Transverse colon (tissue), 4 donors: ENCODE data around the gene ME1. TPM values are rescaled to one million over a fixed set of nuclear protein-coding genes. Genes with fewer than 3 reads are reported as not detected.

Experiments used
- DNase-seq: peaks from one replicate; pipeline ENCODE4 v3.0.0-alpha.2; 2019
- H3K27ac ChIP-seq, 4 donors: fragments of 200-600 bp; sonication (generic); 2 replicates each; pipeline ENCODE4 v1.5.1; 2016 to 2018; ENCODE audit warnings: inconsistent platforms in 4 of 4
- H3K27me3 ChIP-seq: fragments of 200-600 bp; sonication (generic); 2 replicates; pipeline ENCODE4 v1.5.1; 2017; ENCODE audit warnings: inconsistent platforms
- H3K36me3 ChIP-seq, 4 donors: fragments of 200-600 bp; sonication (generic); 2 replicates each; pipeline ENCODE4 v1.5.1; 2017 to 2019; ENCODE audit warnings: inconsistent platforms in 4 of 4
- H3K4me1 ChIP-seq, 4 donors: fragments of 200-600 bp; sonication (generic); 2 replicates each; pipeline ENCODE4 v1.5.1; 2017 to 2020; ENCODE audit warnings: inconsistent platforms in 4 of 4
- H3K4me3 ChIP-seq, 4 donors: fragments of 200-600 bp; sonication (generic); 1 replicate in 1 of 4; 2 replicates in 3 of 4; pipeline versions ENCODE4 v1.5.1 to v1.6.1; 2017 to 2019; ENCODE audit warnings: inconsistent platforms in 4 of 4
- H3K9me3 ChIP-seq, 2 donors: fragments of 200-600 bp; sonication (generic); 2 replicates each; pipeline ENCODE4 v1.5.1; 2017 to 2019; ENCODE audit warnings: inconsistent platforms in 2 of 2
- EP300 ChIP-seq: sonication (generic); formaldehyde crosslinking; IDR thresholded peaks from one replicate; pipeline ENCODE4 v1.6.1; 2017; ENCODE audit warnings: antibody characterized with exemption, low read depth
- POLR2A ChIP-seq: fragments of 450-650 bp; IDR thresholded peaks from one replicate; pipeline ENCODE4 v1.6.1; 2016; ENCODE audit warnings: antibody characterized with exemption, mild to moderate bottlenecking, moderate library complexity
- POLR2AphosphoS5 ChIP-seq, 3 donors: sonication (generic); formaldehyde crosslinking; IDR thresholded peaks; one replicate each; pipeline ENCODE4 v1.6.1; 2016; ENCODE audit warnings: antibody characterized with exemption in 3 of 3
- WGBS, 2 donors: methylation state at CpG; one replicate each; pipeline ENCODE4 v1.1.5; 2018; ENCODE audit warnings: low coverage in 1 of 2; 5-methylcytosine and 5-hydroxymethylcytosine counted together
- in situ Hi-C, 4 donors: fragments of 200-750 bp; cut with MboI; loops; one replicate each; pipeline versions ENCODE4 v1.15.0 to v1.15.1; 2017; ENCODE audit warnings: low sequenced_read_pairs in 3 of 4, low pct_ligation_motif_present in 1 of 4, low pct_unique_long_range_greater_than_20kb in 1 of 4
- intact Hi-C: fragments of 100-400 bp; cut with DNase I; formaldehyde crosslinking; loops from one replicate; pipeline ENCODE4 v1.15.1; 2023; ENCODE audit warnings: low total_unique reads
- total RNA-seq, 4 donors: library from RNA; depleted of rRNA; stranded (reverse); fragments of >200 nt; gene quantifications; one replicate each; pipeline ENCODE4 v1.1.0, GENCODE V29; 2016
- TF ChIP-seq, protein P1 (sequence below), 5 experiments: fragments of 200-600 bp in 3 of 5; fragments of 450-650 bp in 2 of 5; sonication (generic) in 3 of 5; IDR thresholded peaks; 1 replicate in 2 of 5; 2 replicates in 3 of 5; pipeline ENCODE4 v1.5.1; 2016 to 2017; ENCODE audit warnings: antibody characterized with exemption in 5 of 5, inconsistent platforms in 3 of 5, mild to moderate bottlenecking in 2 of 5, moderate library complexity in 1 of 5

ME1 gene
- 10 to 100 TPM in 1 of 4 donors, 1 to 10 TPM in 3; 1.9 to 36.6 (median 6.0) TPM for total RNA-seq

GRCh38 chr6:83430611-83431544 is at the start of gene ME1:
ME1 (minus strand) TSS chr6:83431051; CDS start chr6:83430954, 97 bp downstream.
- Histone ChIP-seq H3K9me3 (no peaks in the 10 kb centered on the region), H3K4me3 (peak within 1 kb of the TSS; percentile 45 to 66 (median 54)), H3K27ac (peak within 1 kb of the TSS; percentile 62 to 84 (median 81)), H3K27me3 (no peaks in the 10 kb centered on the region), H3K36me3 (no peaks in the 10 kb centered on the region), H3K4me1 (peaks cover 6 to 43% (median 15%) of the 10 kb centered on the region in 4 donors)
- WGBS, 2 donors, result 18 to 48% methylated on average over 5 to 46 of the region's 74 CpGs
- intact Hi-C loops, result no loop called here
- peak; percentile 84 for DNase-seq
- in situ Hi-C loops, result no loop called here
- TF ChIP-seq, protein P1, sequence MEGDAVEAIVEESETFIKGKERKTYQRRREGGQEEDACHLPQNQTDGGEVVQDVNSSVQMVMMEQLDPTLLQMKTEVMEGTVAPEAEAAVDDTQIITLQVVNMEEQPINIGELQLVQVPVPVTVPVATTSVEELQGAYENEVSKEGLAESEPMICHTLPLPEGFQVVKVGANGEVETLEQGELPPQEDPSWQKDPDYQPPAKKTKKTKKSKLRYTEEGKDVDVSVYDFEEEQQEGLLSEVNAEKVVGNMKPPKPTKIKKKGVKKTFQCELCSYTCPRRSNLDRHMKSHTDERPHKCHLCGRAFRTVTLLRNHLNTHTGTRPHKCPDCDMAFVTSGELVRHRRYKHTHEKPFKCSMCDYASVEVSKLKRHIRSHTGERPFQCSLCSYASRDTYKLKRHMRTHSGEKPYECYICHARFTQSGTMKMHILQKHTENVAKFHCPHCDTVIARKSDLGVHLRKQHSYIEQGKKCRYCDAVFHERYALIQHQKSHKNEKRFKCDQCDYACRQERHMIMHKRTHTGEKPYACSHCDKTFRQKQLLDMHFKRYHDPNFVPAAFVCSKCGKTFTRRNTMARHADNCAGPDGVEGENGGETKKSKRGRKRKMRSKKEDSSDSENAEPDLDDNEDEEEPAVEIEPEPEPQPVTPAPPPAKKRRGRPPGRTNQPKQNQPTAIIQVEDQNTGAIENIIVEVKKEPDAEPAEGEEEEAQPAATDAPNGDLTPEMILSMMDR (IDR thresholded peaks at IDR 0.05), result no peak
- TF ChIP-seq POLR2A (peak; percentile 35), POLR2AphosphoS5 (IDR thresholded peaks at IDR 0.05) (peak in 2 of 3 donors; percentile 34 to 42), EP300 (no peak)

DNA sequence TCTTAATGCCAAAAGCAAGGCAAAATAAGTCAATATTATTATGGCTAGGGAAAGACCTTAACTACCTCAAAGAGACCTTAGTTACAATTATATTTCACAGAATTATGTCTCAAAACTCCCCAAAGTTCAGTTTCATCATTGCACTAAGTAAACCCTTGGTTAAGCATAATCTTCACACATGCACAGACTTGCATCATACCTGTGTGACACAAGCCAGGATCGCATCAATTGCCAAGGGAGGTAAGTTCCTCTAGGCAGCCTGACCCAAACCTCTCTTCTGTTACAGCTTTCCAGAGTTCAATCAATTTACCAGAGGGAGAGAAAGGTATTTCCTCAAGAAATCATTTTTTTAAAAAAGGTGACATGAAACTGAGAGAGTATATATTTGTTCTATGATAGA is 49.6 kb upstream of the ME1 start:
- Histone ChIP-seq H3K36me3 (no peaks in the 10 kb centered on the region), H3K27me3 (no peaks in the 10 kb centered on the region), H3K27ac (no peak overlapping the region), H3K9me3 (no peaks in the 10 kb centered on the region), H3K4me1 (no peaks in the 10 kb centered on the region), H3K4me3 (no peak overlapping the region)
- DNase-seq, result no peak
- WGBS, 2 donors, result 80 to 91% methylated on average over 1 of the region's 1 CpG
- in situ Hi-C loops, result no loop called here
- TF ChIP-seq, protein P1 (IDR thresholded peaks at IDR 0.05), result no peak
- intact Hi-C loops, result no loop called here

GRCh38 chr6:83479389-83479788 is 48.5 kb upstream of the ME1 start:
- Histone ChIP-seq H3K4me3 (no peak overlapping the region), H3K27ac (no peak overlapping the region)
- WGBS, 2 donors, result 83 to 85% methylated on average over 1 of the region's 1 CpG

DNA sequence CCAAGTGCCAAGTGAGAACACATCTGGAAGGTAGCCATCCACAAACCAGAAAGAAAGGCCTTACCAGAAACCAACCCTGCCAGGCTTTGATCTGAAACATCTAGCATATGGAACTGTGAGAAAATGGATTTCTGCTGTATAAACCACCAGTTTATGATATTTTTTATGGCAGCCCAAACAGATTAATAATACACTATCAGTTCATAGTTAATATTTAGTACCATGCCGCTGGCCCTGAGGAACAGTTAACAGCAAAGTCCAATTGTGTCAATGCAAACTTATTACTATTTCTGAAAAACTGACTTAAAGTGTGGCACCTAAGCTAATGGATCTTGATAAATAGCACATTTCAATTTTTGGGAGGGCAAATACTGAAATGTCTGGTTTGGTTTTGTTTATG is 46.1 kb upstream of the ME1 start:
- intact Hi-C loops (no loop called here), in situ Hi-C loops (no loop called here)
- Histone ChIP-seq H3K27me3 (no peaks in the 10 kb centered on the region), H3K4me1 (peaks cover 0 to 7% (median 2%) of the 10 kb centered on the region in 4 donors), H3K27ac (no peak overlapping the region), H3K36me3 (no peaks in the 10 kb centered on the region), H3K9me3 (no peaks in the 10 kb centered on the region), H3K4me3 (no peak overlapping the region)
- WGBS, 2 donors, result 100% methylated on average over 1 of the region's 1 CpG
- DNase-seq, result no peak
- TF ChIP-seq, protein P1 (IDR thresholded peaks at IDR 0.05), result no peak
- no peak for TF ChIP-seq POLR2A
- TF ChIP-seq EP300, result no peak
- TF ChIP-seq POLR2AphosphoS5 (IDR thresholded peaks at IDR 0.05), result no peak

More at GRCh38 chr6:83479389-83479788, 48.5 kb upstream of the ME1 start:
- H3K4me1 ChIP-seq, result peaks cover 0 to 4% (median 2%) of the 10 kb centered on the region in 4 donors
- in situ Hi-C loops, result no loop called here
- intact Hi-C loops, result no loop called here
- no peaks in the 10 kb centered on the region for H3K9me3 ChIP-seq
- TF ChIP-seq POLR2AphosphoS5 (IDR thresholded peaks at IDR 0.05) (no peak), EP300 (no peak), POLR2A (no peak)
- TF ChIP-seq, protein P1 (IDR thresholded peaks at IDR 0.05), result no peak
- no peaks in the 10 kb centered on the region for H3K36me3 ChIP-seq
- DNase-seq, result no peak
- no peaks in the 10 kb centered on the region for H3K27me3 ChIP-seq
